Tibial artery (tissue), 4 donors: ENCODE results near the gene DRD3.

ENCODE experiments used
- DNase-seq, 2 donors: peaks; one replicate each; pipeline ENCODE4 v3.0.0-alpha.2; 2019
- H3K27ac ChIP-seq, 2 donors: fragments of 200-600 bp; sonication (generic) in 1 of 2; 1 replicate in 1 of 2; 2 replicates in 1 of 2; pipeline ENCODE4 v1.5.1; 2018 to 2019; ENCODE audit warnings: mild to moderate bottlenecking in 1 of 2
- H3K27me3 ChIP-seq, 2 donors: fragments of 200-600 bp; sonication (generic) in 1 of 2; one replicate each; pipeline versions ENCODE4 v1.5.1 to v1.6.0; 2016 to 2019
- H3K36me3 ChIP-seq, 3 donors: fragments of 200-600 bp; sonication (generic) in 2 of 3; one replicate each; pipeline ENCODE4 v1.5.1; 2016 to 2019; ENCODE audit warnings: mild to moderate bottlenecking in 2 of 3
- H3K4me1 ChIP-seq, 4 donors: fragments of 200-600 bp; sonication (generic) in 2 of 4; 1 replicate in 3 of 4; 2 replicates in 1 of 4; pipeline ENCODE4 v1.5.1; 2016 to 2019
- H3K4me3 ChIP-seq, 2 donors: fragments of 200-600 bp; sonication (generic) in 1 of 2; 1 replicate in 1 of 2; 2 replicates in 1 of 2; pipeline ENCODE4 v1.5.1; 2018 to 2019; ENCODE audit warnings: mild to moderate bottlenecking in 2 of 2
- H3K9me3 ChIP-seq, 3 donors: fragments of 200-600 bp; sonication (generic) in 1 of 3; one replicate each; pipeline ENCODE4 v1.5.1; 2016 to 2019
- CTCF ChIP-seq, 2 experiments: fragments of 200-600 bp in 1 of 2; fragments of 450-650 bp in 1 of 2; IDR thresholded peaks; one replicate each; pipeline ENCODE4 v1.5.1; 2017 to 2019; ENCODE audit warnings: antibody characterized with exemption in 2 of 2, mild to moderate bottlenecking in 1 of 2, moderate library complexity in 1 of 2
- intact Hi-C: fragments of 100-400 bp; cut with DNase I; formaldehyde crosslinking; loops from one replicate; pipeline ENCODE4 v1.15.0; 2023; ENCODE audit warnings: low total_unique reads

The DRD3 gene

GRCh38 chr3:114179575-114179974 is 723 bp upstream of the DRD3 start:
- intact Hi-C loops, result no loop called here
- H3K4me1 ChIP-seq, result no peaks in the 10 kb centered on the region
- DNase-seq, result no peak
- H3K4me3 ChIP-seq, result no peak overlapping the region
- H3K27me3 ChIP-seq, result no peaks in the 10 kb centered on the region
- no peak overlapping the region for H3K27ac ChIP-seq
- H3K36me3 ChIP-seq, result no peaks in the 10 kb centered on the region
- H3K9me3 ChIP-seq, result peaks cover 0 to under 1% (median 0%) of the 10 kb centered on the region in 3 donors
- no peak for TF ChIP-seq CTCF (IDR thresholded peaks at IDR 0.05)

DNA sequence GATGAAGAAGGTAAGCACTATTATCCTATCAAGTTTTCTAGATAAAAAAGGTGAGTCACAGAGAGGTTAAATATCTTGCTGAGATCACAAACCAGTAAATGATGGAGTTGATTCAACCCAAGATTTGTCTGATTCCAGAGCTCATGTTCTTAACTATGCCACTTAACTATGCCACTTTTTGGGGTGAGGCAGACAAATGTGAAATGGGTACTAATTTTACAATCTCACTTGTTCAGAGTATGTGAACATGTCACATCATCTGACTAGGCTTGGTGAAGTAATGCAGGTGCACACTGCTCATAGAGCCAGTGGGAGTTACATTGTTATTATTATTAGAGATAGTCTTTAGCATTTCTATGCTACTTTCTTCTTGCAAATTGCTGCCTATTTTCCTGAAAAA is 2.0 kb downstream of the DRD3 start:
- H3K4me3 ChIP-seq, result no peak overlapping the region
- no peaks in the 10 kb centered on the region for H3K27me3 ChIP-seq
- no peak for TF ChIP-seq CTCF (IDR thresholded peaks at IDR 0.05)
- no peak overlapping the region for H3K27ac ChIP-seq
- no peaks in the 10 kb centered on the region for H3K36me3 ChIP-seq
- H3K4me1 ChIP-seq, result no peaks in the 10 kb centered on the region
- intact Hi-C loops, result no loop called here
- DNase-seq, result no peak
- no peaks in the 10 kb centered on the region for H3K9me3 ChIP-seq

DNA sequence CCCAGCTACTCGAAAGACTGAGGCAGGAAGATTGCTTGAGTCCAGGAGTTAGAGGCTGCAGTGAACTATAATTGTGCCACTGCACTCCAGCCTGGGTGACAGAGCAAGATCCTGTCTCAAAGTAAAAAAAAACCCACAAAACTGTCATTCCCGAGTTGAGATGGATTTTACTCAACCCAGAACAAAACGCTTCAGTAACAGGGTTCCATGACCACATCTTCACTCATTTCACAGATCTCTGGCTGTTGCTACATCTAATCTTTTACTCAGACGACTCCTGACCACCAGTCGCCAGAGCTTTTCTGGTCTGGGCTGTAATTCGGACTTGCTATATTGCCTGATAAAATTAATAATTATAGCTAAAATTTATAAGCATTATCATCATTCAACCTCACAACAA is 2.4 kb downstream of the DRD3 start:
- Histone ChIP-seq H3K27me3 (no peaks in the 10 kb centered on the region), H3K9me3 (no peaks in the 10 kb centered on the region), H3K4me3 (no peak overlapping the region), H3K27ac (no peak overlapping the region), H3K4me1 (no peaks in the 10 kb centered on the region), H3K36me3 (no peaks in the 10 kb centered on the region)
- TF ChIP-seq CTCF (IDR thresholded peaks at IDR 0.05), result no peak
- no peak for DNase-seq
- intact Hi-C loops, result no loop called here

GRCh38 chr3:114175204-114175987 is 3.5 kb downstream of the DRD3 start:
- no peaks in the 10 kb centered on the region for H3K36me3 ChIP-seq
- DNase-seq, result no peak
- intact Hi-C loops, result no loop called here
- TF ChIP-seq CTCF (IDR thresholded peaks at IDR 0.05), result no peak
- H3K9me3 ChIP-seq, result no peaks in the 10 kb centered on the region
- H3K27me3 ChIP-seq, result no peaks in the 10 kb centered on the region
- H3K4me1 ChIP-seq, result no peaks in the 10 kb centered on the region
- no peak overlapping the region for H3K27ac ChIP-seq
- no peak overlapping the region for H3K4me3 ChIP-seq

DNA sequence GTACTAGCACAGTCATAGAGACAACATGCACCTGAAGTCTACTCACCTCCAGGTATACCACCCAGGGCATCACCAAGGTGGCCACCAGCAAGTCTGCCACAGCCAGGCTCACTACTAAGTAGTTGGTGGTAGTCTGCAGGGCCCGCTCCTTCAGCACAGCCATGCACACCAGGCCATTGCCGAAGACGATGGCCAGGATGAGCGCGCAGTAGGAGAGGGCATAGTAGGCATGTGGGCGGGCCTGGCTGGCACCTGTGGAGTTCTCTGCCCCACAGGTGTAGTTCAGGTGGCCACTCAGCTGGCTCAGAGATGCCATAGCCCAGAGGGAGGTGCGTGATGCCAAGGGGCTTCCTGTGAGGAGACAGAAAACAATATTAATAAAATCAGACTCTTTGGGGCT is 7.2 kb downstream of the DRD3 start:
- H3K9me3 ChIP-seq, result no peaks in the 10 kb centered on the region
- no peaks in the 10 kb centered on the region for H3K27me3 ChIP-seq
- H3K36me3 ChIP-seq, result no peaks in the 10 kb centered on the region
- intact Hi-C loops, result no loop called here
- TF ChIP-seq CTCF (IDR thresholded peaks at IDR 0.05), result no peak
- DNase-seq, result no peak
- H3K4me3 ChIP-seq, result no peak overlapping the region
- no peak overlapping the region for H3K27ac ChIP-seq
- no peaks in the 10 kb centered on the region for H3K4me1 ChIP-seq
